ENCODE data around the gene CYTH1.

Gene CYTH1

DNA sequence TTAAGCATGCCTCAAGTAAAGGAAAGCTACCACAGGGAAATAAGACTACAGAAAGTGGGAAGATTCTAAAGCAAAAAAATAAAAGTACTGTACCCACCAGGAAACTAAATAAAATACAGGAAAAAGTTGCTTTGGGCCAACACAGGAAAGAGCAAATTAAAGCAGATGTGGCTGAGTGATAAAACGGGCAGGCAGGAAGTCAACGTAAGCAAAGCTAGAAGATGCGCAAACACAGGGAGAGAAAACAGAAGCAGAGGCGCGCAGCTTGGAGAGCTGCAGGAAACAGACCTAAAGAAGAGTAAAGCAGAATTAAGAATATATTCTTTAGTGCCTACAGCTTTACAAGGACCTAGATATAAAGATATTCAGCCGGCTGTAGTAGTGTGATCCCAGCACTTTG lies 36.9 kb upstream of the CYTH1 start:
- Histone ChIP-seq H3K36me3 (ENCODE audit: insufficient read depth, low read length) (peaks cover 57% of the 10 kb centered on the region), H3K9ac (ENCODE audit: low read depth, low read length) (no peak overlapping the region), H3K9me3 (ENCODE audit: control insufficient read depth, insufficient read depth, low read length) (no peaks in the 10 kb centered on the region), H3K4me1 (ENCODE audit: insufficient read depth, low read length) (no peaks in the 10 kb centered on the region)

DNA sequence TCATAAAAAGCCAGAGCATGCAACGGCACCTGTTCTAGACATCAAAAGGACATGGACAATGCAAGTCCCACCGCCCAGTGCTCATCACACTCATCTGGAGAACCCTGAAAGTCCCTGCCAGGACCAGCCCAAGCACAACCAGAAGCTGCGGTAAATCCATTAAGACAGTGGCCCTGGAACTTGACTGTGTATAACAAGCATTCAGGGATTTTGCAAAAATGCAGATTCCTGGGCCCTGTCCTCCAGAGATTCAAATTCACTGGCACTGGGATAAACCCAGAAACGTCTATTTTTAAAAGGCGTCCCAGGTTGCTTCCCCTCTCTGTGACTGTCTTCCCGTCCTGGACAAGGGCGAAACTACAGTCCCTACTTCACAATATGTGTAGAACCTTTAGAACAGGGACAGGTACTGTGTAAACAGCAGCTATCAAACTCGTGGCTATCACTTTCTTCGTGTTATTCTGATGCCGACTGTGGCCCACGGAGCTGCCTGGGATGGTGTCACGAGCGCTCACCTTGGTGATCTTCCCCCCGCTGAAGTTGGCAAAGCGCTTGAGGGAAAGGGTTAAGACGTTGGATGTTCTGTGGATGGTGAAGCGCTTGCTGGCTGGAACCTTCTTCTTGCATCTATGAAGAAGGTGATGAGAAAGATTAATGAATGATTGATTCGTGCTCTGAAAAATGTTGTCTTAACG lies 36.2 kb upstream of the CYTH1 start:
- no peaks in the 10 kb centered on the region for H3K4me1 ChIP-seq (ENCODE audit: insufficient read depth, low read length)
- no peak overlapping the region for H3K9ac ChIP-seq (ENCODE audit: low read depth, low read length)
- H3K36me3 ChIP-seq (ENCODE audit: insufficient read depth, low read length): peaks cover 63% of the 10 kb centered on the region
- no peaks in the 10 kb centered on the region for H3K9me3 ChIP-seq (ENCODE audit: control insufficient read depth, insufficient read depth, low read length)

DNA sequence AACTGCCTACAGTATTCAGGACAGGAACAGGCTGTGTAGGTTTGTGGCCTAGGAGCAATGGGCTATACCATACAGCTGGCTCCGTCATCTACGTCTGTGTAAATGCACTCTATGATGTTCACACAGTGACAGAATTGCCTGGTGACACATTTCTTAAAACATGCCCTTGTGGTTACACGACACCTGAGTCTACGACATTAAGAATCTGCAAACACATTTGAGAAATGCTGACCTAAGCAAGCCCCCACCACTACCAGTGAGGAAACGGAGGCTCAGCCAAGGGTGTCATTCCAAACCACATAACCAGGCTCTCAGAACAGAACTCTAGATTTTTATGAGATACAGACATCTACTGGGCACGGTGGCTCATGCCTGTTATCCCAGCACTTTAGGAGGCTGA lies 35.0 kb upstream of the CYTH1 start:
- no peaks in the 10 kb centered on the region for H3K4me1 ChIP-seq (ENCODE audit: insufficient read depth, low read length)

DNA sequence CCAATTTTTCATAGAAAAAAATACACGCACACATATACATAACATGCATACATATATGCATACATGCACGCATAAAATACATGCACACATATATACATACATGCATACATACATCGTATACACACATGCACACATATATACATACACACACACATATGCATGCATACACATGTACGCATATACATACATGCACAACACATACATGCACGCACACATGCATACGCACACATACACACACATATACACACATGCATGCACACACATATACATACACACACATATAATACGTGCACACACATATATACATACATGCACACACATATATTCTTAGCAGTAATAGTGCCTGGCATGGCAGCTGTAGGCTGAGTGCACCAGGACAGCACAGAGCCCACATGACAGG lies 33.6 kb upstream of the CYTH1 start:
- Histone ChIP-seq H3K36me3 (ENCODE audit: insufficient read depth, low read length) (peaks cover 62% of the 10 kb centered on the region), H3K9ac (ENCODE audit: low read depth, low read length) (no peak overlapping the region), H3K4me1 (ENCODE audit: insufficient read depth, low read length) (no peaks in the 10 kb centered on the region), H3K9me3 (ENCODE audit: control insufficient read depth, insufficient read depth, low read length) (no peaks in the 10 kb centered on the region)

More for the DNA sequence above, 35.0 kb upstream of the CYTH1 start:
- H3K36me3 ChIP-seq (ENCODE audit: insufficient read depth, low read length): peaks cover 68% of the 10 kb centered on the region
- H3K9me3 ChIP-seq (ENCODE audit: control insufficient read depth, insufficient read depth, low read length): no peaks in the 10 kb centered on the region
- H3K9ac ChIP-seq (ENCODE audit: low read depth, low read length): no peak overlapping the region

DNA sequence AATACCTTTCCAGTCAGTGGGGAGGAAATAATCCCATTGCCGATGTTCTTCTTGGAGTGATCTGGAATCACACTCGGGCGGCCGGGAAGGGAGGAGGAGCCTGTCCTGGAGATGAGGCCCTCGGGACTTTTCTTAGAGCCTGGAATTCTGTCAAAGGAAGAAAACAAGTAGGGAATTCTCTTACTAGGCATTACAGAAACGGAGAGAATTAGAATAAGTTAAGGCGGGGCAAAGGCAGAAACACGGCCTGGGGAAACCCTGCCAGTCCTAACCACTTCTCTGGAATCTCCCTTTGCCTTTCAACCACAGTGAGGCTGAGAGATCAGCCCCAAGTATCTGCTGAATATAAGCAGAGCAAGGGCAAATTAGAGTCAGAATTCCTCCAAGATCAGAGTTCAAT lies 30.8 kb upstream of the CYTH1 start:
- Histone ChIP-seq H3K9me3 (ENCODE audit: control insufficient read depth, insufficient read depth, low read length) (no peaks in the 10 kb centered on the region), H3K4me1 (ENCODE audit: insufficient read depth, low read length) (no peaks in the 10 kb centered on the region), H3K36me3 (ENCODE audit: insufficient read depth, low read length) (peaks cover 51% of the 10 kb centered on the region), H3K9ac (ENCODE audit: low read depth, low read length) (no peak overlapping the region)

DNA sequence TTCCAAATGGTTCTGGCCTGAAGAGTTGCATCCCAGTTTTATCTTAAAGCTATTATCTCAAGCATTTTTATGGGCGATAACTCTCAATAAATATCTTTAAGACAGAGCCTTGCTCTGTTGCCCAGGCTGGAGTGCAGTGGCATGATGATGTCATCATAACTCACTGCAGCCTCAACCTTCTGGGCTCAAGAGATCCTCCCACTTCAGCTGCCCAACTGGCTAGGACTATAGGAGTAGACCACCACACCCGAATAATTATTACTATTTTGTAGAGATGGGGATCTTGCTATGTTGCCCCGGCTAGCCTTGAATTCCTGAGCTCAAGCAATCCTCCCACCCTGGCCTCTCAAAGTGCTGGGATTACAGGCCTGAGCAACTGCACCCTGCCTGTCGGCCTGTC lies 26.1 kb upstream of the CYTH1 start:
- Histone ChIP-seq H3K4me1 (ENCODE audit: insufficient read depth, low read length) (no peaks in the 10 kb centered on the region), H3K9me3 (ENCODE audit: control insufficient read depth, insufficient read depth, low read length) (no peaks in the 10 kb centered on the region), H3K9ac (ENCODE audit: low read depth, low read length) (no peak overlapping the region), H3K36me3 (ENCODE audit: insufficient read depth, low read length) (peaks cover 57% of the 10 kb centered on the region)

DNA sequence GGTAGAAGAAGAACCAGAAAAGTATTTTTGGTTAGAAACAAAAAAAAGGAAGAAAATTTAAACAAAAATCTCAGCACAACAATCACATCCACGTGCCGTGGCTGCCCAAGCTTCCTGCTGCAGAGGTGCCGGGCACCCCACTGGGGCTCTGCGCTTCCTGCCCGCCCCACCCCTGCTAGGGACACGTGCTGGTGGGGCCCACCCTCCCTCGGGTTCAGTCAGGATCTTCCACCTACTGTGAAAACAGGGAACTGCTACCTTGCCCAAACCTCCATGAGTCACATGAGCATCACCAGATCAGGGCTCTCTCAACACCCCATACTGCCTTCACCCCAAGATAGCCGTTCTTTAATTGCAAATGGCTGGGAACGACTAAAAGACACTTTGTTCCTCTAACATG lies 24.4 kb upstream of the CYTH1 start:
- Histone ChIP-seq H3K9me3 (ENCODE audit: control insufficient read depth, insufficient read depth, low read length) (no peaks in the 10 kb centered on the region), H3K36me3 (ENCODE audit: insufficient read depth, low read length) (peaks cover 56% of the 10 kb centered on the region), H3K4me1 (ENCODE audit: insufficient read depth, low read length) (no peaks in the 10 kb centered on the region), H3K9ac (ENCODE audit: low read depth, low read length) (no peak overlapping the region)

DNA sequence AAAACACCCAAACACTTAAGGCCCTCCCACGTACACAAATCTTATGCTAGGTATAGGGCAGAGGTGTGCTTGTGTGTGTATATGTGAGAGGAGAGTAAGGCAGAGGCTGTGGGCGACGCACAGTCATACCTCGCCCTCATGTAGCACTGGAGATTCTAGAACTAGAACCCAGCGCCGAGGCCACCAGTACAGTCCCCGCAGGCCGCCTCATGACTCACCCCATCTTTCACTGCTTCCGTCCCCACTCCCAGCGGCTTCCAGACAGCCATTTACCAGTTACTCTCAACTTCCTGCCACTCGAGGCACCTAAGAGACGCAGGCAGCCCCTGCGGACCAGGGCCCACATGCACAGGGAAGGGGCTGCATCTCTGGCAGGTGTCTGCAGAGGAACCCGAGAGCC lies 23.2 kb upstream of the CYTH1 start:
- Histone ChIP-seq H3K9me3 (ENCODE audit: control insufficient read depth, insufficient read depth, low read length) (no peaks in the 10 kb centered on the region), H3K36me3 (ENCODE audit: insufficient read depth, low read length) (peaks cover 53% of the 10 kb centered on the region), H3K9ac (ENCODE audit: low read depth, low read length) (no peak overlapping the region), H3K4me1 (ENCODE audit: insufficient read depth, low read length) (no peaks in the 10 kb centered on the region)

DNA sequence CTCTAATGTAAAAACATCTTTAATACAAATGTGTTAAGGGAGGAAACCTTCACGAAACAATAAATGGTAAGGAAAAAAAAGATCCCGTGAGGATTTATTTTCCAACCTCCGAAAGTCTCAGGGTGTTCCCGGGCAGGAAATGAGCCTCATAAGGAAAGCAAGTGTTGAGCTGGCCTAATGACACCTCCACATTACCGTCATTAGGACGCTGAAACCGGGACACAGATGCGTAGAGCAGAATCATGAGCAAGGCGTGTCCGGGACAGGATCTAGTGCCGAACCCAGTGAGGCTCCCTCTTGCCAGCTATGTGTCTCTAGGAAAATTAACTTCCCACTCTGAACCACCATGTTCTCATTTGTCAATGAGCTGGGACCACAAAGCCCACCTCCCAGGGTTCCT lies 22.7 kb upstream of the CYTH1 start:
- Histone ChIP-seq H3K9ac (ENCODE audit: low read depth, low read length) (no peak overlapping the region), H3K36me3 (ENCODE audit: insufficient read depth, low read length) (peaks cover 52% of the 10 kb centered on the region)

DNA sequence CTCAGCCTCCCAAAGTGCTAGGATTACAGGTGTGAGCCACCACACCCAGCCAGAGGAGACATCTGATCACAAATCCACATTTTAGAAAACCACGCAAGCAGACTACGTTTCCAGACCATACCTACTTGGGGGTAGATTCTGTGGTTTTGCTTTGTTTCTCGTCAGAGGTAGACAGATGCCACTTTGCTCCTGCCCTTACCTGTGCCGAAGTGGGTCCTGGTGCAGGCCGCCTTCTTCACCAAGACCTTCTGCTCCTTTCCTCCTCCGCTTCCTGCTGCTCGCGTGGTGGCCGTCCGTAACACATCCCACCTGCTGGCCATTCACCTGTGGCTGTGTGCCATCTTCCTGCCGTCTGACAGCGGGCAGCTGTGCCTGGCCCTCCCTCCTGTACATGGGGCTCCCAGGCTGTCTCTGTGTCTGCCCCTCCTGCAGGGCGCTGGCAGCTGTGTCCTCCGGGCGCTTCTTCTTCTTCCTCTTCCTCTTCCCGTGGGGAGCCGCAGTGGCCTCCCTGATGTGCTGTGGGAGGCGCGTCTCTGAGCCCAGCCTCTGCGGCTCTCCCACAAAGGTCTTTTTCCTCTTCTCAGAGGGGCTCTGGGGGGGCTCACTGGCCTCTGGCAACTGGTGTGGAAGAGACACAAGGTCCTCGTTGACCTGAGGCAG lies 21.2 kb upstream of the CYTH1 start:
- Histone ChIP-seq H3K36me3 (ENCODE audit: insufficient read depth, low read length) (peaks cover 52% of the 10 kb centered on the region), H3K9me3 (ENCODE audit: control insufficient read depth, insufficient read depth, low read length) (no peaks in the 10 kb centered on the region), H3K9ac (ENCODE audit: low read depth, low read length) (no peak overlapping the region), H3K4me1 (ENCODE audit: insufficient read depth, low read length) (no peaks in the 10 kb centered on the region)

More for the DNA sequence above, 22.7 kb upstream of the CYTH1 start:
- Histone ChIP-seq H3K4me1 (ENCODE audit: insufficient read depth, low read length) (no peaks in the 10 kb centered on the region), H3K9me3 (ENCODE audit: control insufficient read depth, insufficient read depth, low read length) (no peaks in the 10 kb centered on the region)

DNA sequence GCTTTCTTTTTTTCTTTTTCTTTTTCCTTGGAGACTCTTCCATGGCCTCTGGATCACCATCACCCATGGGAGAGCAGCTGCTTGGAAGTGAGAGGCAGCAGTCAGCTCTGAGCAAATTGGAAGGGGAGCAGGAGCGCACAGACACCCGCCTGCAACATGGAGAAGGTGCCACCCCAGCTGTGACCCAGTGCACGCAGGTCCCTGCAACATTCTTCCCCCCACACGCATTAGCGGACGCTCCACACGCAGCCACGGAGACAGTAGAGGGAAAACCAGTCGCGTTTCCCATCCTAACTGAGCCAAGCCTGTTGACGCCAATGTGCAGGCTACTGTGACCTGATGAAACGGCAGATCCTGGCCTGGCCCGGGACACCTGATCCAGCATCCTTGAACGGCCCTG lies 20.4 kb upstream of the CYTH1 start:
- Histone ChIP-seq H3K9me3 (ENCODE audit: control insufficient read depth, insufficient read depth, low read length) (no peaks in the 10 kb centered on the region), H3K9ac (ENCODE audit: low read depth, low read length) (no peak overlapping the region), H3K36me3 (ENCODE audit: insufficient read depth, low read length) (peaks cover 54% of the 10 kb centered on the region), H3K4me1 (ENCODE audit: insufficient read depth, low read length) (no peaks in the 10 kb centered on the region)

DNA sequence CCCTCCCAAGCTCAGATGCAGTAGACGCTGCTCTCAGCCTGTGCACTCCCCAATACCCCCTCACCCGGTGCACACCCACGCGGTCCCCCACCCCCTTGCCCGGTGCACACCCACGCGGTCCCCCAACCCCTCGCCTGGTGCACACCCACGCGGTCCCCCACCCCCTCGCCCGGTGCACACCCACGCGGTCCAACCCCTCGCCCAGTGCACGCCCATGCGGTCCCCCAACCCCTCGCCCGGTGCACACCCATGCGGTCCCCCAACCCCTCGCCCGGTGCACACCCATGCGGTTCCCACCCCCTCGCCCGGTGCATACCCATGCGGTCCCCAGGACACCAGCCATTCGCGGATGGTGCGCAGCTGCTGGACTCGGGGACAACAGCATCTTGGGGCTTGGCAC lies 19.9 kb upstream of the CYTH1 start:
- Histone ChIP-seq H3K4me1 (ENCODE audit: insufficient read depth, low read length) (no peaks in the 10 kb centered on the region), H3K9ac (ENCODE audit: low read depth, low read length) (no peak overlapping the region), H3K36me3 (ENCODE audit: insufficient read depth, low read length) (peaks cover 53% of the 10 kb centered on the region), H3K9me3 (ENCODE audit: control insufficient read depth, insufficient read depth, low read length) (no peaks in the 10 kb centered on the region)

DNA sequence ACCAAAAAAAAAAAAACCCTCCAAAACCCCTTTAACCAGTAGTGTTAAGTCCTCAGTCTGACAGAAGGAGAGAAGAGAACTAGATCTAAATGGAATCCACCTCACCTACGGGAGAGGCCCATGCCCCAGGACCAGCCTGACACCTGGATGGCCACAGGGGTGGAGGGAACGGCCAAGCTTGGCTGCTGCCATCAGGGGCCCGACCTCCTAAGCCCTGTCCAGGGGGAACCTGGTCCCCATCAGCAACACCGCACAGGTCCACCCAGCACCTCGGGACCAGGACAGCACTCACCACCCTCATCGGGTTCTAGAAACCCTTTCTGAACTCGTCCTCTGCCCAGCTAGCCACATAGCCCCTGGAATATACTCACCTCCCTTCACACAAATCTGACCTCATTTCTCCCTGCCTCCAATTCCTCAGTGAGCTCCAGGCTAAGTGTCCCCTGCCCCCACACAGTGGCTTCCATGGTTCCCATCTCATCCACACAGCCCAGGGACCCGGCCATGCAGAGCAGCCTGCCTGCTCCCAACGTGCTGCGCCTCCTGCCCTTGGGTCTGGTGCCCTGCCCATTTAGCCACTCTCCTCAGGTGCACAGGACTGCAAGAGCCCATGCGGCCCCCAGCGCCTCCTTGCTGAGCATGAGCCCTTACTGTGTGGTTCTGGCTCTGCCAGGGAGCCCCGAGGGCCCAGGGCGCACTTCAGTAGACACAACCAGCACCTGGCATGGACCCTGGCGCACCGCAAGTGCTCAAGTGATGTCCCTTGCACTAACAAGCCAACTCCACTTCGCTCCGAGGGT lies 18.3 kb upstream of the CYTH1 start:
- Histone ChIP-seq H3K4me1 (ENCODE audit: insufficient read depth, low read length) (no peaks in the 10 kb centered on the region), H3K36me3 (ENCODE audit: insufficient read depth, low read length) (peaks cover 54% of the 10 kb centered on the region), H3K9ac (ENCODE audit: low read depth, low read length) (no peak overlapping the region), H3K9me3 (ENCODE audit: control insufficient read depth, insufficient read depth, low read length) (no peaks in the 10 kb centered on the region)

DNA sequence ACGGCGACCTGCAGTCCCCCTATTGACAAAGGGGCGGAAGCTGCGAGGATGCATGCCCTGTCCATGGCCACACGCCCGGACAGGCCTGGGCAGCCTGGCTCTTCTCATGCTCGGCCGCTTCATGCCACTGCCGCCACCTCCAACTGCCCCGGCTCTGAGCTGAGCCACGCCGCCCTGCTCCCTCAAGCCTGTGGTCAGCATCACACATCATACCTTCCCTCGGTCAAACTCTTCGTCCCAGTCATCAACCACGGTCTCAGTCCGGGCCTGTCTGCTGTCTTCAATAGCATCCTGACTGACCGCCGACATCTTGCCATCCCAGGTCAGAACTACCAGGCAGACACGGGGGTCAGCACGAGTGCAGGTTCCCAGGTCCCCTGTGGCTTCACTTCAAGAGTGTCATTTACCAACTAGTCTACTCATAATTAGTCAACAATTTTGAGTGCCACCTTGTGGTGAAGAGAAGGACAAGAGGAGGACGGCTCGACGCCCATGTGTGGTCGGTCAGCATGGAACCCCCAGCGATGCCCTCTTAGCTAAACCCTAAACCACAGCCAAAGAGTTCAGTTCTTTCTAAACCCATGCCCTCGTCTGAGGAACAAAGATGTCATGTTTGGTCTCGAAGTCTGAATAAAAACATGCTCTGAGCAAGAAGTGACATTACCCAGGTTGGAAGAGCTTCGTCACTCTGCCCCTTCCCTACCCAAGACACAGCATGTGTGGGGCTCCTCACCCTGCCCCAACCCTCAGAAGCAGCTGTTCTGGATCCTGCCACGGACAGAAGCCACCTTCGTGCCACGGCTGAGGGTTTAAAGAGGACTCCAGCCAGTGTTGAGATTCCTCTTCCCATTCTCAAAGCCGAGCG lies 16.9 kb upstream of the CYTH1 start:
- Histone ChIP-seq H3K9me3 (ENCODE audit: control insufficient read depth, insufficient read depth, low read length) (no peaks in the 10 kb centered on the region), H3K36me3 (ENCODE audit: insufficient read depth, low read length) (peaks cover 44% of the 10 kb centered on the region), H3K9ac (ENCODE audit: low read depth, low read length) (no peak overlapping the region), H3K4me1 (ENCODE audit: insufficient read depth, low read length) (no peaks in the 10 kb centered on the region)
